Caco-2 (cell line): ENCODE results near the gene DIAPH2. TPM values are rescaled to one million over a fixed set of nuclear protein-coding genes. Genes with fewer than 3 reads are reported as not detected.
"Not testable (repeated sequence)": the region's sequence is repeated elsewhere in the genome, so short reads cannot be mapped to it uniquely, and the experiment has no call there.

Source experiments
- BruUV-seq: library from RNA; stranded (reverse); fragments of 400-500 nt; replicated peaks from 2 replicates; lab custom pipeline; 2021; lab: Mats Ljungman, UMichigan
- CTCF ChIA-PET: fragments of 300-600 bp; sonication (Branson Sonifier 250); formaldehyde crosslinking; loops from one replicate; lab custom pipeline; 2022; ENCODE audit warnings: antibody characterized with exemption; lab: Charles Lee
- POLR2A ChIA-PET: fragments of 300-600 bp; sonication (Branson Sonifier 250); formaldehyde crosslinking; loops from one replicate; lab custom pipeline; 2022; ENCODE audit warnings: antibody characterized with exemption; lab: Charles Lee
- DNase-seq, 2 experiments: peaks; one replicate each; pipeline versions ENCODE4 v3.0.0 to v3.0.0-alpha.2; 2020 to 2022
- H3K27me3 ChIP-seq: replicated peaks from 2 replicates; pipeline ENCODE4 v1.6.0; 2011; ENCODE audit warnings: low read length; ENCODE audit not compliant: control insufficient read depth, insufficient read depth
- H3K36me3 ChIP-seq: 2 replicates; pipeline ENCODE4 v1.5.1; 2011; ENCODE audit warnings: low read length; ENCODE audit not compliant: control insufficient read depth, insufficient read depth
- H3K4me1 ChIP-seq: fragments of 250-450 bp; sonication (Bioruptor Pico); 2 replicates; pipeline ENCODE4 v1.5.1; 2020; ENCODE audit warnings: mild to moderate bottlenecking
- H3K4me3 ChIP-seq: 2 replicates; pipeline ENCODE4 v1.5.1; 2011; ENCODE audit warnings: low read depth, mild to moderate bottlenecking, control low read depth, low read length
- H3K9me3 ChIP-seq: fragments of 250-450 bp; sonication (Bioruptor Pico); 2 replicates; pipeline ENCODE4 v1.5.1; 2020; ENCODE audit warnings: mild to moderate bottlenecking, moderate library complexity
- H3K27ac Mint-ChIP-seq: one replicate; pipeline ENCODE4 v1.8.0; 2022; ENCODE audit warnings: mixed read lengths; ENCODE audit not compliant: unreplicated experiment
- H3K27me3 Mint-ChIP-seq: one replicate; pipeline ENCODE4 v1.8.0; 2022; ENCODE audit warnings: mixed read lengths; ENCODE audit not compliant: insufficient read depth, unreplicated experiment
- H3K36me3 Mint-ChIP-seq: one replicate; pipeline ENCODE4 v1.8.0; 2022; ENCODE audit warnings: mild to moderate bottlenecking, mixed read lengths; ENCODE audit not compliant: insufficient read depth, unreplicated experiment
- H3K4me1 Mint-ChIP-seq: one replicate; pipeline ENCODE4 v1.8.0; 2022; ENCODE audit warnings: low read depth, mixed read lengths; ENCODE audit not compliant: unreplicated experiment
- H3K4me3 Mint-ChIP-seq: one replicate; pipeline ENCODE4 v1.8.0; 2022; ENCODE audit warnings: mild to moderate bottlenecking, moderate library complexity, mixed read lengths; ENCODE audit not compliant: unreplicated experiment
- H3K9me3 Mint-ChIP-seq: one replicate; pipeline ENCODE4 v1.8.0; 2022; ENCODE audit warnings: mixed read lengths; ENCODE audit not compliant: unreplicated experiment
- intact Hi-C: fragments of 100-400 bp; cut with micrococcal nuclease; formaldehyde crosslinking; loops from one replicate; pipeline ENCODE4 v1.10.0; 2022; ENCODE audit not compliant: unreplicated experiment
- total RNA-seq: library from RNA; stranded (reverse); gene quantifications from 2 replicates; pipeline ENCODE4 v1.2.3, GENCODE V29; 2022
- TF ChIP-seq, protein P1 (sequence below), 2 experiments: fragments of 200-600 bp in 1 of 2; IDR thresholded peaks; 1 replicate in 1 of 2; 2 replicates in 1 of 2; pipeline versions ENCODE4 v1.5.1 to v1.8.0; 2011 to 2022; ENCODE audit warnings: antibody characterized with exemption in 1 of 2, control low read depth in 1 of 2, inconsistent platforms in 1 of 2, low read depth in 1 of 2, low read length in 1 of 2, mild to moderate bottlenecking in 1 of 2, moderate library complexity in 1 of 2; ENCODE audit not compliant: insufficient read depth in 1 of 2, severe bottlenecking in 1 of 2, unreplicated experiment in 1 of 2

DIAPH2 gene
- total RNA-seq, 1 experiment from 2014 or later, result 16.1 TPM

DNA sequence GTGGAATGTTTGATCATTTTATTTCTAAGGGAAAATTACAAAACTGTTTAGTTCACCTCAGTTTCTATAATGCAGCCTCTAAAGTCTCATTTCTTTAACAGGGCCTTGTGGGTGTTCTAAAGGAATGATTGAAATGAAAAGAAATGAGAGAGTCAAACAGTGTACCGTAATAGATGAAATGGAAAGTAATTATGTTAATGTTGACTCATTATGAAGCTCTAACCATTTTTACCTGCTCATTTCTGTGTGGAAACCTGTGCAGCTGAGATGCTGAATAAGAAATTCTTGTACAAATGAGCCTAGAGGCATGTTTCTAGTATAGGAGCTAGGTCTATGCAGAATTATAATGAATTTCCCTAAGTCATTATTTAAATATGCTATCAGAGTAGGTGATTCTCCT, 153.9 kb downstream of the DIAPH2 start:
- POLR2A ChIA-PET, result no interaction called here
- no peaks in the 10 kb centered on the region for H3K9me3 Mint-ChIP-seq
- peaks cover 9% of the 10 kb centered on the region for H3K4me1 ChIP-seq
- no peaks in the 10 kb centered on the region for H3K27me3 Mint-ChIP-seq
- no peaks in the 10 kb centered on the region for H3K36me3 ChIP-seq
- no peaks in the 10 kb centered on the region for H3K27me3 ChIP-seq
- no peak overlapping the region for H3K4me3 ChIP-seq
- TF ChIP-seq, protein P1, sequence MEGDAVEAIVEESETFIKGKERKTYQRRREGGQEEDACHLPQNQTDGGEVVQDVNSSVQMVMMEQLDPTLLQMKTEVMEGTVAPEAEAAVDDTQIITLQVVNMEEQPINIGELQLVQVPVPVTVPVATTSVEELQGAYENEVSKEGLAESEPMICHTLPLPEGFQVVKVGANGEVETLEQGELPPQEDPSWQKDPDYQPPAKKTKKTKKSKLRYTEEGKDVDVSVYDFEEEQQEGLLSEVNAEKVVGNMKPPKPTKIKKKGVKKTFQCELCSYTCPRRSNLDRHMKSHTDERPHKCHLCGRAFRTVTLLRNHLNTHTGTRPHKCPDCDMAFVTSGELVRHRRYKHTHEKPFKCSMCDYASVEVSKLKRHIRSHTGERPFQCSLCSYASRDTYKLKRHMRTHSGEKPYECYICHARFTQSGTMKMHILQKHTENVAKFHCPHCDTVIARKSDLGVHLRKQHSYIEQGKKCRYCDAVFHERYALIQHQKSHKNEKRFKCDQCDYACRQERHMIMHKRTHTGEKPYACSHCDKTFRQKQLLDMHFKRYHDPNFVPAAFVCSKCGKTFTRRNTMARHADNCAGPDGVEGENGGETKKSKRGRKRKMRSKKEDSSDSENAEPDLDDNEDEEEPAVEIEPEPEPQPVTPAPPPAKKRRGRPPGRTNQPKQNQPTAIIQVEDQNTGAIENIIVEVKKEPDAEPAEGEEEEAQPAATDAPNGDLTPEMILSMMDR (IDR thresholded peaks at IDR 0.05; ENCODE audit: insufficient read depth in 1 of 2, low read depth in 1 of 2, low read length in 1 of 2, severe bottlenecking in 1 of 2, unreplicated experiment in 1 of 2), result no peak
- H3K9me3 ChIP-seq, result no peaks in the 10 kb centered on the region
- BruUV-seq, result no TSS peak
- CTCF ChIA-PET, result no interaction called here
- DNase-seq, result no peak
- intact Hi-C loops, result no loop called here
- no peak overlapping the region for H3K27ac Mint-ChIP-seq
- H3K4me1 Mint-ChIP-seq, result no peaks in the 10 kb centered on the region
- H3K36me3 Mint-ChIP-seq, result peaks cover 10% of the 10 kb centered on the region
- H3K4me3 Mint-ChIP-seq, result no peak overlapping the region

DNA sequence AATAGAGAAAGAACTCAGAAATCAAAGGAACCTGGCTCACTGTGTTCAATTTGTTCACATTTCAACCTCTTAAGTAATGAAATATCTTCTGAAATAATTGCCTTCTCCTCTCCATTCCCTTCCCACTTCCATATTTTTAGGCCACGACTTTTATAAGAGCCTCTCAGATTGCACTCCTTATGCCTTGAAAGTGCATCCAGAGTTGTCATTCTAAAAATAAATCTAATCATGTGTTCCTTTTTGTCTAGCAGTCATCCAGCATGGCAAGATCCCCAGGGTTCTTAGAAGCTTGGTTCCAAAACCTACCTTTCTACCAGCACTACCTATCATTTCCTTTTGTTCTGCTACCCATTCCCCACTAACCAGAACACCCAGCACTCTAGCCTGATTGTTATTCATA, 156.7 kb downstream of the DIAPH2 start:
- BruUV-seq, result no TSS peak
- Histone ChIP-seq H3K27me3 (no peaks in the 10 kb centered on the region), H3K36me3 (no peaks in the 10 kb centered on the region), H3K4me3 (no peak overlapping the region), H3K9me3 (no peaks in the 10 kb centered on the region), H3K4me1 (peaks cover 9% of the 10 kb centered on the region)
- Mint-ChIP-seq H3K36me3 (peaks cover 10% of the 10 kb centered on the region), H3K4me3 (no peak overlapping the region), H3K4me1 (no peaks in the 10 kb centered on the region), H3K9me3 (no peaks in the 10 kb centered on the region), H3K27me3 (no peaks in the 10 kb centered on the region), H3K27ac (no peak overlapping the region)
- no peak for DNase-seq
- TF ChIP-seq, protein P1 (IDR thresholded peaks at IDR 0.05; ENCODE audit: insufficient read depth in 1 of 2, low read depth in 1 of 2, low read length in 1 of 2, severe bottlenecking in 1 of 2, unreplicated experiment in 1 of 2), result no peak
- POLR2A ChIA-PET, result no interaction called here
- CTCF ChIA-PET, result no interaction called here
- intact Hi-C loops, result no loop called here

DNA sequence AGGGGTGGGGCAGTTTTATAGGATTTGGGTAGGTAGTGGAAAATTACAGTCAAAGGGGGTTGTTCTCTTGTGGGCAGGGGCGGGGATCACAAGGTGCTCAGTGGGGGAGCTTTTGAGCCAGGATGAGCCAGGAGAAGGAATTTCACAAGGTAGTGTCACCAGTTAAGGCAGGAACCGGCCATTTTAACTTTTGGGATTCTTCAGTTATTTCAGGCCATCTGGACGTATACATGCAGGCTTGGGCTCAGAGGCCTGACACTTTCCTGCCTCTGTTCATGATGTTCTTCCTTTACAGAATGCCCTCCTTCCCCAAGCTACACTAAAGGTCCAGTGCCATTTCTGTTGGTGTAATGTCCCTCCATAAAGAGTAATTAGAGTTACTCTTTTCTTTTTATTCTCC, 157.2 kb downstream of the DIAPH2 start:
- H3K36me3 Mint-ChIP-seq, result peaks cover 10% of the 10 kb centered on the region
- H3K27me3 Mint-ChIP-seq, H3K4me1 ChIP-seq, H3K27me3 ChIP-seq, intact Hi-C loops, H3K9me3 Mint-ChIP-seq, DNase-seq, H3K36me3 ChIP-seq, H3K27ac Mint-ChIP-seq, POLR2A ChIA-PET, BruUV-seq, H3K4me3 ChIP-seq, H3K9me3 ChIP-seq, CTCF ChIA-PET, H3K4me3 Mint-ChIP-seq, H3K4me1 Mint-ChIP-seq: not testable (repeated sequence)

DNA sequence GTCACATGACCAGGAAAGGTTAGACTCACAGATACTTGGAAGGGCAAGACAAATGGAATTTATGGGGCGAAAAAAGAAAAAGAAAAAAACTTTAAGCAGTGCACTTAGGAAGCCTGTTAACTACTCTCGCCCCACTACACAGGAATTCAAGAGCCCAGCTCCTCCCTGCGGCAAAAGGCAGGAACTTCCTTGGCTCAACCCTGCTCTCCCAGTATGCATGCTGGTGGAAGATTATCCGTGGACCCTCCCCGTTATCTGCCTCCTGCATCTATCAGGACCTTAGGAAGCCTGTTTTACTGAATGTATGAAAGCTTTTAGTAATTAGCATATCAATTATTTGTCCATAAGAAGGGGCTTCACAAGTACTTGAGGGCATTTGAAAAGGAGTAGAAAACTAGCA, 158.9 kb downstream of the DIAPH2 start:
- Mint-ChIP-seq H3K27ac (no peak overlapping the region), H3K9me3 (no peaks in the 10 kb centered on the region)

More for the DNA sequence above, 158.9 kb downstream of the DIAPH2 start:
- no TSS peak for BruUV-seq
- Mint-ChIP-seq H3K4me3 (no peak overlapping the region), H3K36me3 (peaks cover 10% of the 10 kb centered on the region), H3K4me1 (no peaks in the 10 kb centered on the region), H3K27me3 (no peaks in the 10 kb centered on the region)
- Histone ChIP-seq H3K27me3 (no peaks in the 10 kb centered on the region), H3K9me3 (no peaks in the 10 kb centered on the region), H3K4me3 (no peak overlapping the region), H3K36me3 (no peaks in the 10 kb centered on the region), H3K4me1 (no peaks in the 10 kb centered on the region)
- DNase-seq, result no peak
- intact Hi-C loops, result no loop called here
- TF ChIP-seq, protein P1 (IDR thresholded peaks at IDR 0.05; ENCODE audit: insufficient read depth in 1 of 2, low read depth in 1 of 2, low read length in 1 of 2, severe bottlenecking in 1 of 2, unreplicated experiment in 1 of 2), result no peak
- POLR2A ChIA-PET, result no interaction called here
- CTCF ChIA-PET, result no interaction called here
